ENCODE results near the gene RAB8A. TPM values are rescaled to one million over a fixed set of nuclear protein-coding genes. Genes with fewer than 3 reads are reported as not detected.

RAB8A gene
- total and polyA plus RNA-seq, 4 donors: 38.0 to 52.0 (median 44.3) TPM

- Histone ChIP-seq H3K4me3 (ENCODE audit: low read depth in 1 of 3, low read length in 3 of 3) (no peak overlapping the region), H3K27me3 (ENCODE audit: control insufficient read depth in 4 of 4, insufficient read depth in 4 of 4, low read length in 3 of 4) (no peaks in the 10 kb centered on the region), H3K27ac (ENCODE audit: low read depth in 1 of 2, low read length in 2 of 2) (no peak overlapping the region), H3K9ac (ENCODE audit: low read depth in 1 of 2, low read length in 2 of 2) (no peak overlapping the region), H3K36me3 (ENCODE audit: control insufficient read depth in 4 of 4, insufficient read depth in 3 of 4, low read depth in 1 of 4, low read length in 3 of 4) (peaks cover 0 to 16% (median 3%) of the 10 kb centered on the region in 4 donors), H3K4me1 (ENCODE audit: control insufficient read depth in 4 of 4, insufficient read depth in 4 of 4, low read length in 3 of 4) (no peaks in the 10 kb centered on the region), H3K9me3 (ENCODE audit: control insufficient read depth in 4 of 4, low read length in 3 of 4) (no peaks in the 10 kb centered on the region)
- WGBS: 63% methylated on average over 17 of the region's 17 CpGs
- DNase-seq (ENCODE audit: low spot score): no peak
- peak; percentile 45 for TF ChIP-seq NR2F2 (IDR thresholded peaks at IDR 0.05)
- TF ChIP-seq, protein P1, sequence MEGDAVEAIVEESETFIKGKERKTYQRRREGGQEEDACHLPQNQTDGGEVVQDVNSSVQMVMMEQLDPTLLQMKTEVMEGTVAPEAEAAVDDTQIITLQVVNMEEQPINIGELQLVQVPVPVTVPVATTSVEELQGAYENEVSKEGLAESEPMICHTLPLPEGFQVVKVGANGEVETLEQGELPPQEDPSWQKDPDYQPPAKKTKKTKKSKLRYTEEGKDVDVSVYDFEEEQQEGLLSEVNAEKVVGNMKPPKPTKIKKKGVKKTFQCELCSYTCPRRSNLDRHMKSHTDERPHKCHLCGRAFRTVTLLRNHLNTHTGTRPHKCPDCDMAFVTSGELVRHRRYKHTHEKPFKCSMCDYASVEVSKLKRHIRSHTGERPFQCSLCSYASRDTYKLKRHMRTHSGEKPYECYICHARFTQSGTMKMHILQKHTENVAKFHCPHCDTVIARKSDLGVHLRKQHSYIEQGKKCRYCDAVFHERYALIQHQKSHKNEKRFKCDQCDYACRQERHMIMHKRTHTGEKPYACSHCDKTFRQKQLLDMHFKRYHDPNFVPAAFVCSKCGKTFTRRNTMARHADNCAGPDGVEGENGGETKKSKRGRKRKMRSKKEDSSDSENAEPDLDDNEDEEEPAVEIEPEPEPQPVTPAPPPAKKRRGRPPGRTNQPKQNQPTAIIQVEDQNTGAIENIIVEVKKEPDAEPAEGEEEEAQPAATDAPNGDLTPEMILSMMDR (IDR thresholded peaks at IDR 0.05; ENCODE audit: low read depth, low read length, missing input control): no peak
Measured at GRCh38 chr19:16088351-16089009, 23.2 kb upstream of the RAB8A start.

DNA sequence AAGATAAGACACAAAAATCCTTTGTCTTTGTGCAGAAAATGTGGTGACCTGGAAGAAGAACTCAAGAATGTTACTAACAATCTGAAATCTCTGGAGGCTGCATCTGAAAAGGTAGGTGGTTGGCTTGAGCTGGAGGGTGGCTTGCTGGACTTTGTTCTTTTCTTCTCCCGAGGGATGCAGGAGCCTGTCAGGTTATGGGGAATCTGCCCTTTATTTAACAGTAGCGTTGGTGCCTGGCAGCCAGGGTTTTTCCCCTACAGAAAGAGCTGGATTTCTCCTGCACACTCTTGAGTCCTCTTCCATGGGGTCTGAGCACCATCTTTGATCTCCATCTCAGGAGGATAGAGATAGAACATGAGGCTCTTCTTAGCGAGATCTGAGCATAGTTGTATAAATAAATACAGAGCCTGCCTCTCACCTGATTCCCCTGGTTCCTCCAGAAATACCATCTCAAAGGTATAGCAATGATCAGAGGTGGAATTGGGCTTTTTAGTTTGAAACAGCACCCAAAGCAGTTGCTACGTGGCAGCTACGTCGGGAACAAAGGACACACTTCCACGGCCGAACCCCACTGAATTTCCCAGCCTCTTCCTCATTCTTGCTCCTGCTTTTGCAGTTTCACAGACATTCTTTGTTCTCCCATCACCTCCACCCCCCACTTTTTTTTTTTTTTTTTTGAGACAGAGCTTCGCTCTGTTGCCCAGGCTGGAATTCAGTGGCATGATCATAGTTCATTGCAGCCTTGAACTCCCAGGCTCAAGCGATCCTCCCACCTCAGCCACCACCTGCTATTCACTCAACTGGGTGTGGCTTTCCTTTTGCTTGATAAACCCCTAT is 22.5 kb upstream of the RAB8A start:
- Histone ChIP-seq H3K27ac (ENCODE audit: low read depth in 1 of 2, low read length in 2 of 2) (no peak overlapping the region), H3K9ac (ENCODE audit: low read depth in 1 of 2, low read length in 2 of 2) (no peak overlapping the region), H3K9me3 (ENCODE audit: control insufficient read depth in 4 of 4, low read length in 3 of 4) (no peaks in the 10 kb centered on the region), H3K4me3 (ENCODE audit: low read depth in 1 of 3, low read length in 3 of 3) (no peak overlapping the region), H3K4me1 (ENCODE audit: control insufficient read depth in 4 of 4, insufficient read depth in 4 of 4, low read length in 3 of 4) (no peaks in the 10 kb centered on the region), H3K27me3 (ENCODE audit: control insufficient read depth in 4 of 4, insufficient read depth in 4 of 4, low read length in 3 of 4) (no peaks in the 10 kb centered on the region), H3K36me3 (ENCODE audit: control insufficient read depth in 4 of 4, insufficient read depth in 3 of 4, low read depth in 1 of 4, low read length in 3 of 4) (peaks cover 0 to 19% (median 3%) of the 10 kb centered on the region in 4 donors)
- no peak for DNase-seq (ENCODE audit: low spot score)
- 65% methylated on average over 10 of the region's 10 CpGs for WGBS
- TF ChIP-seq, protein P1 (IDR thresholded peaks at IDR 0.05; ENCODE audit: low read depth, low read length, missing input control): no peak
- peak; percentile 40 for TF ChIP-seq NR2F2 (IDR thresholded peaks at IDR 0.05)
- no peak for TF ChIP-seq MAX (IDR thresholded peaks at IDR 0.05)
- TF ChIP-seq GABPA (IDR thresholded peaks at IDR 0.05 in 1 of 2, conservative IDR thresholded peaks at IDR 0.05 in 1 of 2): no peak

GRCh38 chr19:16091546-16092475 is 19.9 kb upstream of the RAB8A start:
- no peaks in the 10 kb centered on the region for H3K27me3 ChIP-seq (ENCODE audit: control insufficient read depth in 4 of 4, insufficient read depth in 4 of 4, low read length in 3 of 4)
- no peaks in the 10 kb centered on the region for H3K9me3 ChIP-seq (ENCODE audit: control insufficient read depth in 4 of 4, low read length in 3 of 4)
- TF ChIP-seq RAD21 (IDR thresholded peaks at IDR 0.05) (no peak), ATF3 (IDR thresholded peaks at IDR 0.05) (no peak), HNF4A (conservative IDR thresholded peaks at IDR 0.05) (no peak), SP1 (IDR thresholded peaks at IDR 0.05) (no peak), FOXA2 (IDR thresholded peaks at IDR 0.05) (no peak), FOXA1 (IDR thresholded peaks at IDR 0.05) (no peak), RXRA (IDR thresholded peaks at IDR 0.05) (no peak), GABPA (IDR thresholded peaks at IDR 0.05 in 1 of 2, conservative IDR thresholded peaks at IDR 0.05 in 1 of 2) (no peak), TAF1 (conservative IDR thresholded peaks at IDR 0.05) (no peak)
- TF ChIP-seq, protein P1 (IDR thresholded peaks at IDR 0.05; ENCODE audit: low read depth, low read length, missing input control): no peak
- H3K9ac ChIP-seq (ENCODE audit: low read depth in 1 of 2, low read length in 2 of 2): no peak overlapping the region
- no peak overlapping the region for H3K4me3 ChIP-seq (ENCODE audit: low read depth in 1 of 3, low read length in 3 of 3)
- H3K36me3 ChIP-seq (ENCODE audit: control insufficient read depth in 4 of 4, insufficient read depth in 3 of 4, low read depth in 1 of 4, low read length in 3 of 4): peaks cover 0 to 18% (median 3%) of the 10 kb centered on the region in 4 donors
- no peak overlapping the region for H3K27ac ChIP-seq (ENCODE audit: low read depth in 1 of 2, low read length in 2 of 2)
- WGBS: 97% methylated on average over 13 of the region's 13 CpGs
- DNase-seq (ENCODE audit: low spot score): no peak
- peaks cover 0 to 8% (median 3%) of the 10 kb centered on the region in 4 donors for H3K4me1 ChIP-seq (ENCODE audit: control insufficient read depth in 4 of 4, insufficient read depth in 4 of 4, low read length in 3 of 4)
